ENCODE measurements around the gene MAGI2. TPM values are rescaled to one million over a fixed set of nuclear protein-coding genes. Genes with fewer than 3 reads are reported as not detected.
"Not testable (repeated sequence)": the region's sequence is repeated elsewhere in the genome, so short reads cannot be mapped to it uniquely, and the experiment has no call there.

The MAGI2 gene
- total RNA-seq, 1 experiment from 2014 or later: 0.25 TPM

GRCh38 chr7:79452032-79452494 is 1.4 kb downstream of the MAGI2 start:
- Mint-ChIP-seq H3K9me3 (ENCODE audit: unreplicated experiment) (no peaks in the 10 kb centered on the region), H3K27me3 (ENCODE audit: insufficient read depth, unreplicated experiment) (no peaks in the 10 kb centered on the region), H3K4me1 (ENCODE audit: low read depth, unreplicated experiment) (no peaks in the 10 kb centered on the region), H3K27ac (ENCODE audit: unreplicated experiment) (no peak overlapping the region), H3K36me3 (ENCODE audit: insufficient read depth, unreplicated experiment) (no peaks in the 10 kb centered on the region), H3K4me3 (ENCODE audit: unreplicated experiment) (no peak overlapping the region)
- no peak for DNase-seq
- no peaks in the 10 kb centered on the region for H3K36me3 ChIP-seq (ENCODE audit: control insufficient read depth, insufficient read depth, low read length)
- intact Hi-C loops (cut with micrococcal nuclease; ENCODE audit: unreplicated experiment): no loop called here
- no TSS peak for BruUV-seq (replicated peaks)
- H3K9me3 ChIP-seq: no peaks in the 10 kb centered on the region
- H3K4me1 ChIP-seq: no peaks in the 10 kb centered on the region
- TF ChIP-seq CTCF (IDR thresholded peaks at IDR 0.05; ENCODE audit: insufficient read depth in 1 of 2, low read depth in 1 of 2, low read length in 1 of 2, severe bottlenecking in 1 of 2, unreplicated experiment in 1 of 2): no peak
- no peaks in the 10 kb centered on the region for H3K27me3 ChIP-seq (replicated peaks; ENCODE audit: control insufficient read depth, insufficient read depth, low read length)
- ChIA-PET CTCF (no interaction called here), POLR2A (no interaction called here)
- no peak overlapping the region for H3K4me3 ChIP-seq (ENCODE audit: low read depth, low read length)

- TF ChIP-seq CTCF (IDR thresholded peaks at IDR 0.05; ENCODE audit: insufficient read depth in 1 of 2, low read depth in 1 of 2, low read length in 1 of 2, severe bottlenecking in 1 of 2, unreplicated experiment in 1 of 2): no peak
- H3K36me3 Mint-ChIP-seq (ENCODE audit: insufficient read depth, unreplicated experiment): no peaks in the 10 kb centered on the region
- no peak overlapping the region for H3K27ac Mint-ChIP-seq (ENCODE audit: unreplicated experiment)
Measured at GRCh38 chr7:79451580-79451979, 1.9 kb downstream of the MAGI2 start.

GRCh38 chr7:79442766-79443165 is 10.7 kb downstream of the MAGI2 start:
- H3K36me3 Mint-ChIP-seq (ENCODE audit: insufficient read depth, unreplicated experiment); H3K27ac Mint-ChIP-seq (ENCODE audit: unreplicated experiment); BruUV-seq (replicated peaks); H3K4me1 Mint-ChIP-seq (ENCODE audit: low read depth, unreplicated experiment); intact Hi-C loops (cut with micrococcal nuclease; ENCODE audit: unreplicated experiment); H3K36me3 ChIP-seq (ENCODE audit: control insufficient read depth, insufficient read depth, low read length); CTCF ChIA-PET; H3K27me3 ChIP-seq (replicated peaks; ENCODE audit: control insufficient read depth, insufficient read depth, low read length); H3K4me1 ChIP-seq; H3K27me3 Mint-ChIP-seq (ENCODE audit: insufficient read depth, unreplicated experiment); DNase-seq; POLR2A ChIA-PET; H3K4me3 Mint-ChIP-seq (ENCODE audit: unreplicated experiment); H3K4me3 ChIP-seq (ENCODE audit: low read depth, low read length); H3K9me3 Mint-ChIP-seq (ENCODE audit: unreplicated experiment); H3K9me3 ChIP-seq: not testable (repeated sequence)

More at GRCh38 chr7:79451580-79451979, 1.9 kb downstream of the MAGI2 start:
- H3K9me3 Mint-ChIP-seq (ENCODE audit: unreplicated experiment): no peaks in the 10 kb centered on the region
- CTCF ChIA-PET: no interaction called here
- Histone ChIP-seq H3K27me3 (replicated peaks; ENCODE audit: control insufficient read depth, insufficient read depth, low read length) (no peaks in the 10 kb centered on the region), H3K9me3 (no peaks in the 10 kb centered on the region), H3K4me1 (no peaks in the 10 kb centered on the region), H3K36me3 (ENCODE audit: control insufficient read depth, insufficient read depth, low read length) (no peaks in the 10 kb centered on the region), H3K4me3 (ENCODE audit: low read depth, low read length) (no peak overlapping the region)
- POLR2A ChIA-PET: no interaction called here
- H3K4me1 Mint-ChIP-seq (ENCODE audit: low read depth, unreplicated experiment): no peaks in the 10 kb centered on the region
- no peaks in the 10 kb centered on the region for H3K27me3 Mint-ChIP-seq (ENCODE audit: insufficient read depth, unreplicated experiment)
- intact Hi-C loops (cut with micrococcal nuclease; ENCODE audit: unreplicated experiment): no loop called here
- no peak overlapping the region for H3K4me3 Mint-ChIP-seq (ENCODE audit: unreplicated experiment)
- DNase-seq: no peak
- no TSS peak for BruUV-seq (replicated peaks)

- no peaks in the 10 kb centered on the region for H3K4me1 Mint-ChIP-seq (ENCODE audit: low read depth, unreplicated experiment)
- Histone ChIP-seq H3K27me3 (replicated peaks; ENCODE audit: control insufficient read depth, insufficient read depth, low read length) (no peaks in the 10 kb centered on the region), H3K9me3 (no peaks in the 10 kb centered on the region), H3K4me1 (peaks cover 6% of the 10 kb centered on the region; the same call in 1 of the 2 replicates), H3K36me3 (ENCODE audit: control insufficient read depth, insufficient read depth, low read length) (no peaks in the 10 kb centered on the region), H3K4me3 (ENCODE audit: low read depth, low read length) (no peak overlapping the region)
- CTCF ChIA-PET: no interaction called here
- H3K4me3 Mint-ChIP-seq (ENCODE audit: unreplicated experiment): no peak overlapping the region
- H3K36me3 Mint-ChIP-seq (ENCODE audit: insufficient read depth, unreplicated experiment): no peaks in the 10 kb centered on the region
- H3K27me3 Mint-ChIP-seq (ENCODE audit: insufficient read depth, unreplicated experiment): no peaks in the 10 kb centered on the region
- TF ChIP-seq CTCF (IDR thresholded peaks at IDR 0.05; ENCODE audit: insufficient read depth in 1 of 2, low read depth in 1 of 2, low read length in 1 of 2, severe bottlenecking in 1 of 2, unreplicated experiment in 1 of 2): no peak
- no peak overlapping the region for H3K27ac Mint-ChIP-seq (ENCODE audit: unreplicated experiment)
- POLR2A ChIA-PET: no interaction called here
- no peaks in the 10 kb centered on the region for H3K9me3 Mint-ChIP-seq (ENCODE audit: unreplicated experiment)
- intact Hi-C loops (cut with micrococcal nuclease; ENCODE audit: unreplicated experiment): no loop called here
- BruUV-seq (replicated peaks): no TSS peak
- no peak for DNase-seq
Measured at GRCh38 chr7:79436378-79436777, 17.1 kb downstream of the MAGI2 start.
